Activated CD8-positive, alpha-beta memory T cell treated with anti-CD3 and anti-CD28 coated beads, Interleukin-2, amount 50 U/mL, for 4 hours (primary cell): Measurements from ENCODE around the gene CARD16.
"Not testable (repeated sequence)": the region's sequence is repeated elsewhere in the genome, so short reads cannot be mapped to it uniquely, and the experiment has no call there.

Source experiments
- DNase-seq: peaks from one replicate; pipeline ENCODE4 v3.0.0-alpha.2; 2020

Gene CARD16

GRCh38 chr11:105044557-105045524 is at the start of gene CARD16:
Gene CARD16 (minus strand): TSS chr11:105045335. CDS start chr11:105045297, 38 bp downstream.
- peak; percentile 23 for DNase-seq

GRCh38 chr11:105092256-105093239 is 47.4 kb upstream of the CARD16 start:
- no peak for DNase-seq

- no peak for DNase-seq
Measured at GRCh38 chr11:105081412-105082150, 36.4 kb upstream of the CARD16 start.

GRCh38 chr11:105080171-105080906 is 35.2 kb upstream of the CARD16 start:
- not testable (repeated sequence) for DNase-seq

GRCh38 chr11:105078283-105078682 is 33.1 kb upstream of the CARD16 start:
- no peak for DNase-seq

GRCh38 chr11:105077141-105077790 is 32.1 kb upstream of the CARD16 start:
- DNase-seq = not testable (repeated sequence)

- no peak for DNase-seq
Measured at GRCh38 chr11:105074166-105074530, 29.0 kb upstream of the CARD16 start.

- no peak for DNase-seq
Measured at GRCh38 chr11:105073456-105074165, 28.5 kb upstream of the CARD16 start.

- not testable (repeated sequence) for DNase-seq
Measured at GRCh38 chr11:105072080-105072479, 26.9 kb upstream of the CARD16 start.

GRCh38 chr11:105071089-105071732 is 26.1 kb upstream of the CARD16 start:
- no peak for DNase-seq

GRCh38 chr11:105070306-105070705 is 25.2 kb upstream of the CARD16 start:
- DNase-seq = no peak

- not testable (repeated sequence) for DNase-seq
Measured at GRCh38 chr11:105069749-105070148, 24.6 kb upstream of the CARD16 start.

- DNase-seq = not testable (repeated sequence)
Measured at GRCh38 chr11:105063245-105063941, 18.3 kb upstream of the CARD16 start.

GRCh38 chr11:105057432-105057831 is 12.3 kb upstream of the CARD16 start:
- no peak for DNase-seq

- DNase-seq = no peak
Measured at GRCh38 chr11:105056446-105056845, 11.3 kb upstream of the CARD16 start.

GRCh38 chr11:105054723-105055493 is 9.8 kb upstream of the CARD16 start:
- no peak for DNase-seq

- DNase-seq = no peak
Measured at GRCh38 chr11:105052487-105052886, 7.4 kb upstream of the CARD16 start.

GRCh38 chr11:105051559-105051958 is 6.4 kb upstream of the CARD16 start:
- no peak for DNase-seq

- no peak for DNase-seq
Measured at GRCh38 chr11:105049481-105049880, 4.3 kb upstream of the CARD16 start.
